SKM-1 (cell line): ENCODE data around the gene RALBP1.

ENCODE experiments used
- DNase-seq: peaks from one replicate; lab custom pipeline; 2025; ENCODE audit not compliant: unreplicated experiment; lab: John Stamatoyannopoulos, UW

RALBP1 gene

DNA sequence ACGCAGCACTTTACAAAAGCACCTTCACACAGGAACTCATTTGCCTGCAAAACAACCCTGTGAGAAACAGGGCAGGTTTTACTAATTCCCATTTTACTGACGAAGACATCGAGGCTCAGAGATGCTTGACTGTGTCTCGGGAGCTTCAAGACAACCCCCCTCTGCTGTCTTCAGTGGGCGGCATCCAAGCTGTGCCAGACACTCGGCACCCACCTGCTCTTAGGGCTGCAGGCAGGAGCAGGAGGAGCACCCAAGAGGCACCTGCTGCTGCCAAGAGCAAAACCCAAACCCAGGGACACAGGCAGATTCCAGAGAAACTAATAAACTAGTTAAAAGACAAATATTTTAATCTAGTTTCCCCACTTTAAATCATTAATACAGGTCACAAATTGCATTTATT is 71.2 kb downstream of the RALBP1 start:
- DNase-seq, result no peak

DNA sequence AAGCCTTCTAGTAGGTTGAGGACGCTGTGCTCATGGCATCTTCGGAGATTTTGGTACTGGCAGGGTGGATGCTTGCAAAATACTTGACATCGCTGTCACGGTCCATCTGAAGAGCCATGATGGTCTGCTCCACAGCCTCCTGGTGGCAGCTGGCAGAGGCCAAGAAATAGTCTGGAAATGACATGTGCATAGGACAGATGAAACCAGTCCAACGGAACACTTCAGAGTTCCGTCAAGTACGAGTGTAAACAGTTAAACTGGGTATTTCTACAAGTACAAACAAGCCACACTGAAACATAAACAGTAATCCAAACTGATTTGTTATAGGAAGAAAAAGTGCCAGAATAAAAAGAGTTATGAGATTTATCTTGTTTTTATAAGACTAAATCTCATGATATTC is 72.5 kb downstream of the RALBP1 start:
- no peak for DNase-seq

GRCh38 chr18:9549405-9549804 is 74.1 kb downstream of the RALBP1 start:
- DNase-seq, result no peak

DNA sequence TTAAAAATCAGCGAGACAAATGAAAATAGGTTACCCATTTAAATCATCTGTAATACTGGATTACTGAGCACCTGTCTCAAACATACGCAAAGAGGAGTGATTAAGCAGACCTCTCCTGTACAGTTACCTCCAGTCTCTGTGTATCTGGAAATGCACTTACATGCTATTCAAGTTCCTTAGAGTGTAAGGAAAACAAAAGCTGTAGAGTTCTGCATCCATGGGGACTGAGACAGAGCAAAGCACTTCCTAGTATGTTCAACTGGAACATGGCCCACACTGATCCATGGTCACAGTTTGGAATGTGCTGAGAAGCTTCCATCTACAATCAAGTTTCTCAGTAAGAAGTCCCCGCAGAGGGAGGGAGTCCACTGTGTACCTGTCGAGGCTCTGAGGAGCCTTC is 75.1 kb downstream of the RALBP1 start:
- no peak for DNase-seq

DNA sequence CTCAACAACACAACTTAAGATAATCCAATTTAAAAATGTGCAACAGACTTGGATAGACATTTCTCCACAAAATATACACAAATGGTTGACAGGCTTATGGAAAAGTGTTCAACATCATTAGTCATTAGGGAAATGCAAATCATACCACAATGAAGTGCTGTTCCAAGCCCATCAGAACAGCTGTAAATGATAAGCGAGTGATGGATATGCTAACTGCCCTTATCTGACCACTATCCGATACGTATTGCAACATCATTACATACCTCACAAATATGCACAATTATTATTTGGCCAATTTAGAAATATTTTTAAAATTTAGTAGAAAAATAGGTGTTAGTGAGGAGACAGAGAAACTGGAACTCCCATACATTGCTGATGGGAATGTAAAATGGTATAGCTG is 76.9 kb downstream of the RALBP1 start:
- DNase-seq, result no peak

- no peak for DNase-seq
These were observed 77.3 kb downstream of the RALBP1 start for GRCh38 chr18:9552616-9553015.

GRCh38 chr18:9557250-9557943 is 82.1 kb downstream of the RALBP1 start:
- DNase-seq, result no peak

DNA sequence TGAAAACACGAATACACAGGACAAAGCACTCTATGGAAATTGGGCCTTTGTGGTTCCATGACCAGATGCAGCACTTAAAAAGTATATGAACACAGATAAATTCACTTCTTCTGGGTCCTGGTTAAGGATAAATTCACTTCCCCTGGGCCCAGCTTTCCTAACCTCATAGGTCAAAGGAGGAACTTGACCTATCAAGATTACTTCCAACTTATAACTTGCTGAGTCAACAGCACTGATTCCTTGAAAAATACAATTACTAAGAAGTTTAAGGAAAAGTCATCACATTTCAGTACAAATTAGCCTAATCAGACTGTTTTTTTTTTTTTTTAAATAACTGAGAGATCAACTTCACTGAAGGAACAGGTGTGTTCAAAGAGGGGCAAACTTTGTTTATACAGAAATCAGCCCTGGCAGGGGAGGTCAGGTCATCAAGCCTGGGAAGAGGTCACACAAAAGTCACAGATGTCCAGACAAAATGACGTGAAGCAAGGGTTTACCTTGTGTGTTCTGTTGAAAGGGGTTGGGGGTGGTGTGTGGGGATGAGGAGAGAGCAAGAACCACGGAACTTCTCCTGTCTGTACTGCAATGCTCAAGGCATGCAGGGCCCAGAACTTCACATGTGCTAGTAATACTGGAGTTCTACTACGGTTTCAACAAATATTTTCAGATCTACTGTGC is 83.2 kb downstream of the RALBP1 start:
- no peak for DNase-seq

- no peak for DNase-seq
These were observed 83.9 kb downstream of the RALBP1 start for GRCh38 chr18:9559253-9559652.

- DNase-seq, result peak; percentile 52
These were observed 86.4 kb downstream of the RALBP1 start for GRCh38 chr18:9561759-9562158.

- no peak for DNase-seq
These were observed 87.3 kb downstream of the RALBP1 start for GRCh38 chr18:9562584-9562983.

DNA sequence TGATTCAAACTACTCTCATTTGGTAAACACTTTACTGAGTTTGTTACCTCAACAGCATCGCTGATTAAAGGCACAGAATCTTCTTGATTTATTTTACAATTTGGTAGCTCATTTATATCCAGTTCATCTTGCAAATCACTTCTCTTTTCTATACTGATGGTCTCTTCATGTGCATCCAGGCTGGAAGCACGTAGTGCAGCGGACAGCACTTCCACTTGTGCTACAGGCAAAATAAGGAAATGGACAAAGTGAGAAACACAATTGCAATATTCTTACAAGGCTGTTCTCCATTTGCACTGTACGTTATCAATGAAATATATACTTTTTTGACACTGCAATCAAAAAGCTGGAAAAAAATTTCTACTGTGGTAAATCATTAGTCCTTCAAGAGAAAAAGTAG is 88.0 kb downstream of the RALBP1 start:
- no peak for DNase-seq

GRCh38 chr18:9565407-9565806 is 90.1 kb downstream of the RALBP1 start:
- DNase-seq, result no peak

GRCh38 chr18:9568186-9568585 is 92.9 kb downstream of the RALBP1 start:
- no peak for DNase-seq

GRCh38 chr18:9569178-9569577 is 93.9 kb downstream of the RALBP1 start:
- no peak for DNase-seq

- no peak for DNase-seq
These were observed 94.9 kb downstream of the RALBP1 start for GRCh38 chr18:9570255-9570654.

- DNase-seq, result no peak
These were observed 96.2 kb downstream of the RALBP1 start for GRCh38 chr18:9571546-9571945.

DNA sequence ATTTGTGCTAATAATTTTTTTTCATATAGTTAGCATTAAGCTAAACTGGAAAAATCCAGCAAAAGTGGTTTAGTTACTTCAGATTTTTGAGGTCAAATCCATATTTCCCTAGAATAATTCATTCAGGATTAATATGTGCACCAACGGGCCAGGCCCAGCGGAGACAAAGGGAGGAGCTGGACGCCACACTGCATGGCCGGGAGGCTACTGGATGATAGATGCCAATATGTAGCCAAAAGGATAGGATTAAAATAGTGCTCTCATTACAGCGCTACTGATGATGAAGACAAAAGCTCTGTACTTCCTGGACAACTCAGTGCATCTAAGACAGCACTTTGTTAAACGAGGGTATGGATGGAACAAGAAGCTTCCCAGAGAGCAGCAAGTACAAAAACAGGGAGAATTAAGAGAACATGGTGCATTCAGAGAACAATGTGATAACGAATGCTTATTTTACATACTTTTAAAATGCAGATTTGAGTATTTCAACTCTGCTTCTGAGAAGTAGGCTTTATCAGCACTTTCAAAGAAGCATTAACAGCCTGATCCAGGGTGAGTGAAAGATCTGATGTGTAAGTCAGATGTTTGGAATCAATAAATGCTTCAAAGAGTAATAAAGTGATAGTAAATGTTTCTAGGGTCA is 99.3 kb downstream of the RALBP1 start:
- DNase-seq, result no peak

DNA sequence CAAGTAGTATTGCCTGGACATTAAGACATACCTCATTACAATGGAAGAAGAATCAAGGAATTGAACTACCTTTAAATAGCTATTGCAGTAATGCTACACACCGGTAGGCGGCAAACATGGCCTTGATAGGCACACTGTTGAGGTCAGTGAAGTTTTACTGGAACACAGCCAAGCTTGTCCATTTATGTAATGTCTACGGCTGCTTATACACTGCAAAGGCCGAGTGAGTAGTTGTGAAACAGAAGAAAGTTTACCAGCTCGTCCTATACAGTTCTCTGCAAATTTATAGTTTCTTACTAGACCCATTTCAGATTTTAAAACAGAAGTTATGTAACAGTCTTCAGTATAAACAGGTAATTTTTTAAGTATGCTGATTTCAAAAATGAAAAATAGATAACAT is 100.2 kb downstream of the RALBP1 start:
- no peak for DNase-seq

DNA sequence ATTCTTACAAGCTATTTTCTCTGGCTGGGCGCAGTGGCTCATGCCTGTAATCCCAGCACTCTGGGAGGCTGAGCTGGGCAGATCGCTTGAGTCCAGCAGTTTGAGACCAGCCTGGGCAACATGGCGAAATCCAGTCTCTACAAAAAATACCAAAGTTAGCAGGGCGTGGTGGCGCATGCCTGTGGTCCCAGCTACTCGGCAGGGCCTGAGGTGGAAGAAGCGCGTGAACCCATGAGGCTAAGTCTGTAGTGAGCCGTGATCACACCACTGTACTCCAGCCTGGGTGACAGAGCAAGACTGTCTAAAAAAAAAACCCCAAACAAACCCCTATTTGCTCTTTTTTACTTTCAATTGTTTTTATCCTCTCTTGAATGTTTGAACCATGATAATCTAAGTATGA is 102.0 kb downstream of the RALBP1 start:
- no peak for DNase-seq

DNA sequence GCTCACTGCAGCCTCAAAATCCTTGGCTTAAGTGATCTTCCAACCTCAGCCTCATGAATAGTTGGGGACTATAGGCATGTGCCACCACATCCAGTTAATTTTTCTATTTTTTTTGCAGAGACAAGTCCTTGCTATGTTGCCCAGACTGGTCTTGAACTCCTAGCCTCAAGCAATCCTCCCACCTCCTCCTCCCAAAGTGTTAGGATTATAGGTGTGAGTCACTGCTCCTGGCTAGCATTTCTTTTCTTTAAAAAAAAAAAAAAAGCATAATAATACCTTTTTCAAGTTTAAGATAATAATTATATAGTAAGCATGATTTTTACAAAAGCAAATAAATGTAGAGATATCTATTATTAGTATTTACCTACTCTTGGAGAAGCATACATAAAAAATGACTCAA is 103.0 kb downstream of the RALBP1 start:
- no peak for DNase-seq

DNA sequence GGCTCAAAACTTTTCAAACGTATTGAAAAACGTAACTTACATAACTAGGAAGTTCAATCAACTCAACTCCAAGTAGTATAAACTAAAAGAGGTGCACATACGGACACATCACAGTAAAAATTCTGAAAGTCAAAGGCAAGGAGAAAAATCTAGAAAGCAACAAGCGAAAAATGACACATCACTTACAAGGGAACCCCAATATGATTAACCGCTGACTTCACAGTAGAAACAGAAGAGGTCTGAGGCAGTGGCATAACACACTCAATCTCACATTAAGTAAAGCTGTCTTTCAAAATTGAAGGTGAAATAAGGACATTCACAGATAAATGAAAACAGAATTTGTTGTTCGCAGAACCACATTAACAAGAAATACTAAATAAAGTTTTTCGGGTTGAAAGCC is 106.4 kb downstream of the RALBP1 start:
- no peak for DNase-seq
